IPS-15b (cell line): ENCODE measurements around the gene PEX5.
"Not testable (repeated sequence)": the region's sequence is repeated elsewhere in the genome, so short reads cannot be mapped to it uniquely, and the experiment has no call there.

Source experiments
- H3K27me3 ChIP-seq: one replicate; pipeline ENCODE4 v1.6.1; 2013; ENCODE audit warnings: low read length; ENCODE audit not compliant: control insufficient read depth, insufficient read depth
- H3K36me3 ChIP-seq: one replicate; pipeline ENCODE4 v1.6.1; 2013; ENCODE audit warnings: low read length; ENCODE audit not compliant: control insufficient read depth, insufficient read depth
- H3K4me1 ChIP-seq: one replicate; pipeline ENCODE4 v1.6.1; 2013; ENCODE audit warnings: mild to moderate bottlenecking, low read length; ENCODE audit not compliant: control insufficient read depth, insufficient read depth
- H3K4me3 ChIP-seq: one replicate; pipeline ENCODE4 v1.5.1; 2013; ENCODE audit warnings: low read depth, low read length
- H3K9ac ChIP-seq: one replicate; pipeline ENCODE4 v1.6.1; 2013; ENCODE audit warnings: low read depth, mild to moderate bottlenecking, low read length
- H3K9me3 ChIP-seq: one replicate; pipeline ENCODE4 v1.6.1; 2013; ENCODE audit warnings: mild to moderate bottlenecking, low read length; ENCODE audit not compliant: control insufficient read depth, insufficient read depth

PEX5 gene

GRCh38 chr12:7203109-7203508 lies 13.6 kb downstream of the PEX5 start:
- H3K27me3 ChIP-seq, result no peaks in the 10 kb centered on the region
- H3K9me3 ChIP-seq, result no peaks in the 10 kb centered on the region
- no peak overlapping the region for H3K9ac ChIP-seq
- H3K36me3 ChIP-seq, result peaks cover 26% of the 10 kb centered on the region
- H3K4me1 ChIP-seq, result no peaks in the 10 kb centered on the region
- no peak overlapping the region for H3K4me3 ChIP-seq

GRCh38 chr12:7205091-7205490 lies 15.6 kb downstream of the PEX5 start:
- Histone ChIP-seq H3K4me3 (no peak overlapping the region), H3K36me3 (peaks cover 41% of the 10 kb centered on the region)

GRCh38 chr12:7206691-7207090 lies 17.2 kb downstream of the PEX5 start:
- Histone ChIP-seq H3K9ac (no peak overlapping the region), H3K9me3 (no peaks in the 10 kb centered on the region), H3K4me3 (no peak overlapping the region), H3K4me1 (no peaks in the 10 kb centered on the region), H3K36me3 (peaks cover 40% of the 10 kb centered on the region), H3K27me3 (no peaks in the 10 kb centered on the region)

More at GRCh38 chr12:7205091-7205490, 15.6 kb downstream of the PEX5 start:
- Histone ChIP-seq H3K27me3 (no peaks in the 10 kb centered on the region), H3K4me1 (no peaks in the 10 kb centered on the region), H3K9ac (no peak overlapping the region), H3K9me3 (no peaks in the 10 kb centered on the region)

GRCh38 chr12:7207866-7208625 lies 18.6 kb downstream of the PEX5 start:
- no peak overlapping the region for H3K4me3 ChIP-seq
- no peaks in the 10 kb centered on the region for H3K9me3 ChIP-seq
- H3K9ac ChIP-seq, result no peak overlapping the region
- no peaks in the 10 kb centered on the region for H3K27me3 ChIP-seq
- no peaks in the 10 kb centered on the region for H3K4me1 ChIP-seq
- peaks cover 34% of the 10 kb centered on the region for H3K36me3 ChIP-seq

- Histone ChIP-seq H3K27me3 (no peaks in the 10 kb centered on the region), H3K4me3 (no peak overlapping the region), H3K9ac (no peak overlapping the region), H3K9me3 (no peaks in the 10 kb centered on the region), H3K4me1 (no peaks in the 10 kb centered on the region), H3K36me3 (peaks cover 34% of the 10 kb centered on the region)
Measured at GRCh38 chr12:7209958-7210357, 20.5 kb downstream of the PEX5 start.

GRCh38 chr12:7210642-7211151 lies 21.2 kb downstream of the PEX5 start:
- Histone ChIP-seq H3K36me3 (peaks cover 34% of the 10 kb centered on the region), H3K9ac (no peak overlapping the region), H3K27me3 (no peaks in the 10 kb centered on the region), H3K4me3 (no peak overlapping the region), H3K4me1 (no peaks in the 10 kb centered on the region), H3K9me3 (no peaks in the 10 kb centered on the region)

- Histone ChIP-seq H3K9ac (no peak overlapping the region), H3K9me3 (no peaks in the 10 kb centered on the region), H3K4me1 (no peaks in the 10 kb centered on the region), H3K36me3 (peaks cover 29% of the 10 kb centered on the region), H3K27me3 (no peaks in the 10 kb centered on the region), H3K4me3 (no peak overlapping the region)
Measured at GRCh38 chr12:7212678-7213077, 23.2 kb downstream of the PEX5 start.

- H3K9me3 ChIP-seq, H3K27me3 ChIP-seq, H3K4me3 ChIP-seq, H3K9ac ChIP-seq, H3K4me1 ChIP-seq: not testable (repeated sequence)
- H3K36me3 ChIP-seq, result peaks cover 19% of the 10 kb centered on the region
Measured at GRCh38 chr12:7213745-7214144, 24.3 kb downstream of the PEX5 start.

GRCh38 chr12:7217475-7218069 lies 28.1 kb downstream of the PEX5 start:
- Histone ChIP-seq H3K4me3 (no peak overlapping the region), H3K4me1 (peaks cover 12% of the 10 kb centered on the region), H3K9ac (no peak overlapping the region), H3K36me3 (peaks cover 1% of the 10 kb centered on the region), H3K9me3 (no peaks in the 10 kb centered on the region), H3K27me3 (no peaks in the 10 kb centered on the region)

GRCh38 chr12:7219599-7220243 lies 30.2 kb downstream of the PEX5 start:
- Histone ChIP-seq H3K27me3 (no peaks in the 10 kb centered on the region), H3K9me3 (no peaks in the 10 kb centered on the region), H3K9ac (no peak overlapping the region), H3K36me3 (no peaks in the 10 kb centered on the region), H3K4me3 (no peak overlapping the region), H3K4me1 (peaks cover 16% of the 10 kb centered on the region)

- peaks cover 16% of the 10 kb centered on the region for H3K4me1 ChIP-seq
Measured at GRCh38 chr12:7221486-7221885, 32.0 kb downstream of the PEX5 start.

GRCh38 chr12:7229741-7230140 lies 40.3 kb downstream of the PEX5 start:
- Histone ChIP-seq H3K4me3 (no peak overlapping the region), H3K4me1 (no peaks in the 10 kb centered on the region), H3K36me3 (no peaks in the 10 kb centered on the region), H3K27me3 (no peaks in the 10 kb centered on the region), H3K9me3 (no peaks in the 10 kb centered on the region), H3K9ac (no peak overlapping the region)

More at GRCh38 chr12:7221486-7221885, 32.0 kb downstream of the PEX5 start:
- Histone ChIP-seq H3K27me3 (no peaks in the 10 kb centered on the region), H3K4me3 (no peak overlapping the region), H3K9me3 (no peaks in the 10 kb centered on the region), H3K36me3 (no peaks in the 10 kb centered on the region), H3K9ac (no peak overlapping the region)
